Common myeloid progenitor, CD34-positive (primary cell): Measurements from ENCODE around the gene KIF21B.
A peak's percentile ranks its signal among the peaks of the same experiment; 100 is the strongest.

Source experiments
- CTCF ChIA-PET: fragments of 350-600 bp; sonication (Branson Sonifier 250); formaldehyde crosslinking; loops from one replicate; lab custom pipeline; 2021; ENCODE audit warnings: antibody characterized with exemption; lab: Charles Lee
- POLR2A ChIA-PET: fragments of 350-600 bp; sonication (Branson Sonifier 250); formaldehyde crosslinking; loops from one replicate; lab custom pipeline; 2021; ENCODE audit warnings: antibody characterized with exemption; lab: Charles Lee
- DNase-seq, 3 donors: peaks; one replicate each; pipeline versions ENCODE4 v3.0.0 to v3.0.0-alpha.2; 2013
- H3K27ac ChIP-seq, 2 experiments: 1 replicate in 1 of 2; 2 replicates in 1 of 2; pipeline ENCODE4 v1.7.0; 2013; ENCODE audit warnings: inconsistent platforms in 2 of 2, low read length in 2 of 2, mild to moderate bottlenecking in 2 of 2, low read depth in 1 of 2, moderate library complexity in 1 of 2; ENCODE audit not compliant: severe bottlenecking in 2 of 2, insufficient read depth in 1 of 2, poor library complexity in 1 of 2
- H3K27me3 ChIP-seq, 5 experiments: replicated peaks in 2 of 5; 1 replicate in 3 of 5; 2 replicates in 2 of 5; pipeline versions ENCODE4 v1.6.1 to v1.7.0; 2013; ENCODE audit warnings: low read length in 4 of 5, mild to moderate bottlenecking in 2 of 5, moderate library complexity in 2 of 5, inconsistent platforms in 1 of 5; ENCODE audit not compliant: insufficient read depth in 5 of 5, control insufficient read depth in 4 of 5
- H3K36me3 ChIP-seq, 4 experiments: 1 replicate in 2 of 4; 2 replicates in 2 of 4; pipeline versions ENCODE4 v1.6.1 to v1.7.0; 2013; ENCODE audit warnings: low read length in 3 of 4, control low read depth in 1 of 4, mild to moderate bottlenecking in 1 of 4; ENCODE audit not compliant: control insufficient read depth in 4 of 4, insufficient read depth in 4 of 4
- H3K4me1 ChIP-seq, 4 experiments: 1 replicate in 3 of 4; 2 replicates in 1 of 4; pipeline versions ENCODE4 v1.6.1 to v1.7.1; 2013; ENCODE audit warnings: low read length in 3 of 4, mild to moderate bottlenecking in 3 of 4, control low read depth in 1 of 4, inconsistent platforms in 1 of 4, moderate library complexity in 1 of 4; ENCODE audit not compliant: control insufficient read depth in 4 of 4, insufficient read depth in 4 of 4; ENCODE audit errors: control extremely low read depth in 1 of 4
- H3K4me3 ChIP-seq, 7 experiments: 1 replicate in 4 of 7; 2 replicates in 3 of 7; pipeline versions ENCODE4 v1.5.1 to v1.7.0; 2013; ENCODE audit warnings: mild to moderate bottlenecking in 7 of 7, low read length in 6 of 7, moderate library complexity in 6 of 7, inconsistent platforms in 2 of 7, low read depth in 2 of 7, control low read depth in 1 of 7; ENCODE audit not compliant: insufficient read depth in 4 of 7, control insufficient read depth in 1 of 7; ENCODE audit errors: extremely low read depth in 1 of 7
- H3K9me3 ChIP-seq, 5 experiments: 1 replicate in 4 of 5; 2 replicates in 1 of 5; pipeline versions ENCODE4 v1.6.1 to v1.7.1; 2013; ENCODE audit warnings: low read length in 4 of 5, mild to moderate bottlenecking in 2 of 5, inconsistent platforms in 1 of 5, low read depth in 1 of 5, moderate library complexity in 1 of 5; ENCODE audit not compliant: control insufficient read depth in 4 of 5, insufficient read depth in 2 of 5; ENCODE audit errors: control extremely low read depth in 1 of 5
- WGBS: methylation state at CpG from one replicate; pipeline ENCODE4 v1.1.5; 2013; ENCODE audit not compliant: insufficient coverage; 5-methylcytosine and 5-hydroxymethylcytosine counted together

Gene KIF21B

DNA sequence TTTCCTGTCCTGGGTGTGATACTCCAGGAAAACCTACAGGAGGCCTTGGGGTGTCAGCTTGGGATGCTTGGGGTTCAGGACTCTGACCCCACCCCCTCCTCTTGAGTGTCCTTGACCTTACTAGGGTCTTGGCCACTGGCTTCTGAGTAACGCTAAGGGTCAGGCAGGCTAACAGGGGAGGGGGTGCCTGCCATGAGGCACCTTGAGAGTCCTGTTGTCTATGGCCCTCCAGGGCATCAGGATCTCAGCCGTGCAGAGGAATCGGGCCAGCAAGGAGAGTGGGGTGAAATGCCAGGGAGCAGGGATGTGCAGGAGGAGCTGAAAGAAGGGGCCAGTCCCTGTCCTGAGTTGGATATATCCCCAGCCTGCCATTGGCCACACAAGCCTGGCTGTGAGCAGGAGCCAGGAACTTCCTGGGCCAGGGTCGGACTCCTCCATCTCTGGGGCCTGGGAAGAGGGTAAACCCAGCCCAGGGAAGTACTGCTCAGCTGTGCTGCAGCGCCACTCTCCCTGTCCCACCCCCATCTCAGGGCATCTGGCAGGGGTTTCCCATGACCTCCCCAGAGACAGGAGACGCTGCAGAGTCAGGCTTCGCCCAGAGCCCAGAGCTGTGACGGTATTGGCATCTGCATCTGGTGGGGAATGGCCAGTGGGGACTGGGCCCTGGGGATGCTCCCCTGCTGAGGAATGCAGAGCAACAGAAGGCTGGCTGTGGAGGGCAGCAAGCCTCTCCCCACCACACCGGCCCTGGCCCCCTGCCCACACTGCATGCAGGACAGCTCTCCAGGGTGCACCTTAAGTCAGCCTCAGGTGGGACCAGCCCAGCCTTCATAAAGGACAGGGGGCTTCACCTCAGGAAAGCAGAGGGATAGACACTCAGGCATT lies 6.3 kb downstream of the KIF21B start:
- Histone ChIP-seq H3K4me3 (no peak overlapping the region), H3K27ac (no peak overlapping the region), H3K9me3 (no peaks in the 10 kb centered on the region), H3K4me1 (peaks cover 27 to 98% (median 91%) of the 10 kb centered on the region in 4 experiments), H3K27me3 (no peaks in the 10 kb centered on the region), H3K36me3 (no peaks in the 10 kb centered on the region)
- ChIA-PET CTCF (interaction anchor here (1.3 to 4.4 kb wide), 4 partner anchors 9 to 47 kb away, joined by 3 to 40 read pairs (median 4); no protein-coding TSS in a partner anchor), POLR2A (no interaction called here)
- 95% methylated on average over 8 of the region's 9 CpGs for WGBS
- no peak for DNase-seq

DNA sequence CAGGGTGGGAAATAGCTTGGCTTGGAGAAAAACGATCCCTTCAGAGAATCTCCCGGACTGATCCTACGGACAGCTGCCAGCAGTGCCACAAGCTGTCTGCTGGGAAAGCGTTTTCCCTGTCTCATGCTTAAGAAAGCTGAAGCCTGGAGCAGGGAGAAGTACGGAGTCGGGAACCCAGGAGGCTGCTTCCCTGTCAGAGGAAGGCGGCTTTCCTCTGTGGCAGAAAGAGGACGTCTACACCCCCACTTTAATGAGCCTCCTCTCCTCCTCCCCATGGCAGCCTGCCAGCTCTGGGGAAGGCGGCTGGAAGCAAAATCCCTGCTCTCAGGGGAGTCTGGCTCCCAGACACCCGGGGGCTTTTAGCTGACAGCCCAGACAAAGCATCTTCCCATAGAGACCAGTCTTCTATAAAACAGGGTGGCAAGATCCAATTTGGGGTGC lies 7.3 kb downstream of the KIF21B start:
- no peaks in the 10 kb centered on the region for H3K9me3 ChIP-seq
- no peaks in the 10 kb centered on the region for H3K36me3 ChIP-seq
- H3K27ac ChIP-seq, result peak overlapping the region in 1 of 2 experiments; percentile 27
- ChIA-PET POLR2A (no interaction called here), CTCF (interaction anchor here (0.7 to 4.4 kb wide), 10 partner anchors 8 to 44 kb away, joined by 3 to 40 read pairs (median 6); no protein-coding TSS in a partner anchor)
- peaks cover 23 to 95% (median 83%) of the 10 kb centered on the region in 4 experiments for H3K4me1 ChIP-seq
- H3K27me3 ChIP-seq, result no peaks in the 10 kb centered on the region
- WGBS, result 16% methylated on average over 10 of the region's 10 CpGs
- H3K4me3 ChIP-seq, result peak overlapping the region in 3 of 7 experiments; percentile 1 to 46 (median 6)
- DNase-seq, result no peak

- POLR2A ChIA-PET, result no interaction called here
- peak overlapping the region in 2 of 7 experiments; percentile 6 to 46 for H3K4me3 ChIP-seq
- peaks cover 21 to 88% (median 76%) of the 10 kb centered on the region in 4 experiments for H3K4me1 ChIP-seq
- H3K27ac ChIP-seq, result peak overlapping the region in 1 of 2 experiments; percentile 27
- 29% methylated on average over 4 of the region's 5 CpGs for WGBS
- no peaks in the 10 kb centered on the region for H3K36me3 ChIP-seq
- DNase-seq, result peak; percentile 38 to 80 (median 70)
- CTCF ChIA-PET, result interaction anchor here (0.7 to 4.4 kb wide), 9 partner anchors 10 to 44 kb away, joined by 3 to 40 read pairs (median 6); no protein-coding TSS in a partner anchor
- H3K9me3 ChIP-seq, result no peaks in the 10 kb centered on the region
- no peaks in the 10 kb centered on the region for H3K27me3 ChIP-seq
Measured at GRCh38 chr1:201015551-201016091, 7.9 kb downstream of the KIF21B start.

DNA sequence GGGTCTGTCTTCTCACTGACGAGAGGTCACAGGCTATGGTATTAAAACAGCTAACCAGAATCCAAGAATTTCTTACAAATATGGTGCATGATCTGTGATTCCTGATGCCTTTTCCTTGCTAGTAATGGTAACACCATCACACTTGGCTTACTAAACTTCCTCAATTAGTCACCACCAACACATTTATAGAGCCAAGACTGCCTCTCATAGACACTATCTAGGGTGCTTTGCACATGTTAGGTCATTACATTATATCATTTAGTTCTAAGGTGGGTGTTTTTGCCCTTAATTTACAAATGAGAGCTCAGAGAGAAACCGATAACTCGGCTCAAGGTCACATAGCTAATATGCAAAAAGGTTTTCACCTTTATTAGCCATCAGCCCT lies 8.7 kb downstream of the KIF21B start:
- ChIA-PET POLR2A (no interaction called here), CTCF (interaction anchor here (0.6 to 4.4 kb wide), 6 partner anchors 9 to 43 kb away, joined by 3 to 40 read pairs (median 9); no protein-coding TSS in a partner anchor)
- Histone ChIP-seq H3K9me3 (no peaks in the 10 kb centered on the region), H3K27ac (no peak overlapping the region), H3K27me3 (no peaks in the 10 kb centered on the region), H3K4me1 (peaks cover 17 to 80% (median 68%) of the 10 kb centered on the region in 4 experiments), H3K36me3 (no peaks in the 10 kb centered on the region), H3K4me3 (no peak overlapping the region)
- 100% methylated on average over 1 of the region's 3 CpGs for WGBS
- no peak for DNase-seq

DNA sequence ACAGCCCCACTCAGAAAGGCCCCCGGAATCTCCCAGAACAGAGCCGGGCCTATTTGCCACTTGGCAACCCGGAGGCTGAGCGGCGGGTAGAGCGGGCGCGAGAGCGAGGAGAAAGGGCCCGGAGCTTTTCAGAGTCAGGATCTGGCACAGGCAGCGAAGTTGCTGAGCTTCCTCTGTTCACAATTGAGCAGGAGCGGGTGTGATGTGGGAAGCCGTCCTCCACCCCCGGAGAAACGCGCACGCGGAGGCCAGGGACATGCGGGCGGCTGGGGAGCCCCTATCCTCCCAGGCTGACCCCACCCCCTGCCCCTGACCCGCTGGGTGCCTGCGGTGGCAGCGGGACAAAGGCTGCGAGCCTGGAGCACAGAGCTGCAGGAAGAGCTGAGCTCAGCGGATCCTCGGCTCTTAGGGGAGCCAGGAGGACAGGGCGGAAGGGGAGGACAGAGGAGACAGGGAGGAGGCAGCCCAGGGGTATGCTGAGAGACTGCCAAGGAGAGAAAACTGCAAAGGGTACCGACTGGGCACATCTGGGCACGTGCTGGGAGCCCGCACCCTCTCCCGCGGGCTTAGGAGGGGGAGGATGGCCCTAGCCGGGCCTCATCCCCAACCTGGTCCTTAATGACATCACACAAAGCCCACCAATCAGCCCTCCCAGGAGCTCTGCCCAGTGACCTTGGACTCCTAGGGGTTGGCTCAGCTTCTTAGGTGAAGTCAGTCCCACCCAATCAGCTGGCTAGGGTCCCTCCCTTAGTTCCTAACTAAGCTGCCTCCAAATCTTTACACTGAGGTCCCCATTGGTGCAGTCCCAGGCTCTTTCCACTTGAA lies 9.3 kb downstream of the KIF21B start:
- H3K4me1 ChIP-seq, result peaks cover 15 to 74% (median 62%) of the 10 kb centered on the region in 4 experiments
- DNase-seq, result no peak
- ChIA-PET CTCF (interaction anchor here (0.6 to 4.4 kb wide), 6 partner anchors 9 to 42 kb away, joined by 3 to 40 read pairs (median 9); no protein-coding TSS in a partner anchor), POLR2A (no interaction called here)
- WGBS, result 96% methylated on average over 28 of the region's 33 CpGs
- H3K36me3 ChIP-seq, result no peaks in the 10 kb centered on the region
- H3K27me3 ChIP-seq, result no peaks in the 10 kb centered on the region
- no peak overlapping the region for H3K4me3 ChIP-seq
- H3K27ac ChIP-seq, result no peak overlapping the region
- H3K9me3 ChIP-seq, result no peaks in the 10 kb centered on the region

- POLR2A ChIA-PET, result no interaction called here
- peak in 2 of 3 donors; percentile 43 to 44 for DNase-seq
- Histone ChIP-seq H3K27ac (no peak overlapping the region), H3K9me3 (no peaks in the 10 kb centered on the region), H3K27me3 (no peaks in the 10 kb centered on the region), H3K36me3 (peaks cover 0 to 3% (median 0%) of the 10 kb centered on the region in 4 experiments), H3K4me1 (peaks cover 15 to 63% (median 51%) of the 10 kb centered on the region in 4 experiments), H3K4me3 (no peak overlapping the region)
- WGBS, result 25% methylated on average over 3 of the region's 4 CpGs
- CTCF ChIA-PET, result interaction anchor here (0.6 to 2.7 kb wide), 2 partner anchors 12 to 987 kb away, joined by 3 to 13 read pairs; no protein-coding TSS in a partner anchor
Measured at GRCh38 chr1:201013031-201013485, 10.5 kb downstream of the KIF21B start.
